WERI-Rb-1 (cell line): ENCODE results near the gene MLN.

ENCODE experiments used
- DNase-seq: peaks from one replicate; pipeline ENCODE4 v3.0.0-alpha.2; 2020
- H3K27ac ChIP-seq: fragments of 250-450 bp; sonication (Bioruptor Pico); 2 replicates; pipeline ENCODE4 v1.5.1; 2020; ENCODE audit warnings: mild to moderate bottlenecking, moderate library complexity
- H3K27me3 ChIP-seq: fragments of 250-450 bp; sonication (Bioruptor Pico); 2 replicates; pipeline ENCODE4 v1.5.1; 2021; ENCODE audit warnings: mild to moderate bottlenecking, low read depth, moderate library complexity; ENCODE audit not compliant: insufficient read depth, severe bottlenecking
- H3K36me3 ChIP-seq: fragments of 250-450 bp; sonication (Bioruptor Pico); 2 replicates; pipeline ENCODE4 v1.5.1; 2020; ENCODE audit warnings: mild to moderate bottlenecking, moderate library complexity
- H3K4me3 ChIP-seq: 2 replicates; pipeline ENCODE4 v1.5.1; 2011; ENCODE audit warnings: low read depth, mild to moderate bottlenecking, control low read depth, low read length
- H3K9me3 ChIP-seq: fragments of 250-450 bp; sonication (Bioruptor Pico); 2 replicates; pipeline ENCODE4 v1.5.1; 2021; ENCODE audit warnings: mild to moderate bottlenecking, moderate library complexity; ENCODE audit not compliant: severe bottlenecking
- CTCF ChIP-seq: IDR thresholded peaks from 2 replicates; pipeline ENCODE4 v1.5.1; 2011; ENCODE audit warnings: low read depth, mild to moderate bottlenecking, control low read depth, inconsistent platforms, low read length

MLN gene

DNA sequence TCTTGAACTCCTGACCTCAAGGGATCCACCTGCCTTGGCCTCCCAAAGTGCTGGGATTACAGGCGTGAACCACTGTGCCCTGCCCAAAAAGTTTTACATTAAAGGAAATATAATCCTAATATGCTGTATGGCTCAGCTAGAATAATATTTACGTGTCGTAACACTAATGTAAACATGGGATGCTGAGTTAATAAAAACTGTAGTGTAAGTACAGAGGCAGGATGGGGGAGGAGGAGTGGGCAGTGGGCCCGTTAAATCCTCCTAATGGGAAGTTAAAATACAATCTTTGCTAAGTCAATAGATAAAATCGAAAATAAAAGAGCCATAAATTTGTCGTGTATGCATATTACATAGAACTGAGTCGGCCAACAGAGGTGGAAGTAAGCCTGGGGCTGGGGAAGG, 45.0 kb downstream of the MLN start:
- no peaks in the 10 kb centered on the region for H3K36me3 ChIP-seq
- no peaks in the 10 kb centered on the region for H3K27me3 ChIP-seq

DNA sequence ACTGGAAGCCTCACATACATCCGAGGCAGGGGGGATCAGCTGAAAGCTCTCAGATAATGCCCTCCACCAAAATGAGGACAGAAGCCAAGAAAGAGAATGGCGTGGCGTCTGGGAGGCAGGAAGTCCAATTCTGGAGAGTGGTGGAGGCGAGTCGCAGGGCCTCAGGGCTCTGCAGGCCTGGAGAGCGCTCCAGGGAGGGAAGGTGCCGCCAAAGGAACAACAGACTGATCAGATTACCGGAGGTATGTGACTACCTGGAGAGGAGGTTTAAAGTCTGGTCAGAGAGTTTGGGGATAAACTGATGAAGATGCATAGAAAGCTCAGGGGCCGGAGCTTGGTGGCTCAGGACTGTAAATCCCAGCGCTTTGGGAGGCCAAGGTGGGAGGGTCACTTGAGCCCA, 45.9 kb downstream of the MLN start:
- DNase-seq: no peak
- Histone ChIP-seq H3K27ac (no peak overlapping the region), H3K36me3 (no peaks in the 10 kb centered on the region), H3K4me3 (no peak overlapping the region), H3K9me3 (no peaks in the 10 kb centered on the region), H3K27me3 (no peaks in the 10 kb centered on the region)
- no peak for TF ChIP-seq CTCF

More for the DNA sequence above, 45.0 kb downstream of the MLN start:
- Histone ChIP-seq H3K4me3 (no peak overlapping the region), H3K9me3 (no peaks in the 10 kb centered on the region), H3K27ac (no peak overlapping the region)
- TF ChIP-seq CTCF: no peak
- DNase-seq: no peak

DNA sequence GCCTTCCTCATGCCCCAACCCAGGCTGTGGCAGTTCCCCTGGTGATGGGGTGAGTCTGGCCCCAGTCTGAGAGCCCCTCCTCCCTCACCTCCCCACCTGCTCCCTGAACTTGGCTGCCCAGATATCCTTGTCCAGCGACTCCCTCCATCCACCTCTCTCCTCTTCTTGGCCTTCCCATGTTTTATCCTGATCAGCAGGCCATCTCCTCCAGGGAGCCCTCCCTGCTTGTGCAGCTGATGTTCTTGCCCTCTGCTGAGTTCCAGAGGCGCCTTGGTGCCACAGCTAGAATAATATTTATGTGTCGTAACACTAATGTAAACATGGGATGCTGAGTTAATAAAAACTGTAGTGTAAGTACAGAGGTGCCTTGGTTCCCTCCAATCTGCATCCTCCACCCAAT, 46.7 kb downstream of the MLN start:
- DNase-seq: no peak
- no peak overlapping the region; the same call in 1 of the 2 replicates for H3K27ac ChIP-seq
- no peak for TF ChIP-seq CTCF

GRCh38 chr6:33756211-33756954, 47.4 kb downstream of the MLN start:
- H3K27me3 ChIP-seq: no peaks in the 10 kb centered on the region
- DNase-seq: no peak
- H3K27ac ChIP-seq: peak overlapping the region; percentile 86
- H3K36me3 ChIP-seq: no peaks in the 10 kb centered on the region
- TF ChIP-seq CTCF: no peak
- no peaks in the 10 kb centered on the region for H3K9me3 ChIP-seq
- H3K4me3 ChIP-seq: no peak overlapping the region

More for the DNA sequence above, 46.7 kb downstream of the MLN start:
- no peaks in the 10 kb centered on the region for H3K36me3 ChIP-seq
- no peaks in the 10 kb centered on the region for H3K27me3 ChIP-seq
- no peak overlapping the region for H3K4me3 ChIP-seq
- H3K9me3 ChIP-seq: no peaks in the 10 kb centered on the region

- peak overlapping the region; percentile 6 for H3K4me3 ChIP-seq
- H3K9me3 ChIP-seq: no peaks in the 10 kb centered on the region
- no peaks in the 10 kb centered on the region for H3K36me3 ChIP-seq
- peak overlapping the region; percentile 86 for H3K27ac ChIP-seq
- TF ChIP-seq CTCF: no peak
- no peaks in the 10 kb centered on the region for H3K27me3 ChIP-seq
- peak; percentile 96 for DNase-seq
These were observed 48.5 kb downstream of the MLN start for GRCh38 chr6:33755070-33755869.
